Non-pigmented ciliary epithelial cell (primary cell): ENCODE results near the gene ICOSLG.
"Not testable (repeated sequence)": the region's sequence is repeated elsewhere in the genome, so short reads cannot be mapped to it uniquely, and the experiment has no call there.

Experiments
- DNase-seq: peaks from one replicate; pipeline ENCODE4 v3.0.0-alpha.2; 2010; ENCODE audit warnings: low read depth

The ICOSLG gene

DNA sequence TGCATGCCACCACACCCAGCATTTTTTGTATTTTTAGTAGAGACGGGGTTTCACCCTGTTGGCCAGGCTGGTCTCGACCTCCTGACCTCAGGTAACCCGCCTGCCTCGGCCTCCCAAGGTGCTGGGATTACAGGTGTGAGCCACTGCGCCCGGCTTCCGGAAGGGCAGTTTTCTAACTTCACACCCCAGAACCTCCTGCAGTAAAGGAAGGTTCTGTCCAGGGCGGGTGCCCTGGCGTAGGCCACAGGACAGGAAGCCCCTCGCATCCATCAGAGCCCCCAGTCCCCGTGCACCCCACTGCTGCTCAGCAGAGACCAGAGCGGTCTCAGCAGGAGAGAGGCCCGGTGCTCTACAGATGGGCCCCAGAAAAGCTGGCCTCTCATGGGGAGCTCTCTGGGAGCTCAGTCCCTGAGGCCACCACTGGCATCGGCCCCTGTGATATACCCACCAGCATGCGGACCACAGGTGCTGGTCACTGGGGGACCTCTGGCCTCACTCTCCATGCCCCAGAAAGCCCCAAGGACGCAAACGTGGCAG lies 25.1 kb upstream of the ICOSLG start:
- DNase-seq, result no peak

DNA sequence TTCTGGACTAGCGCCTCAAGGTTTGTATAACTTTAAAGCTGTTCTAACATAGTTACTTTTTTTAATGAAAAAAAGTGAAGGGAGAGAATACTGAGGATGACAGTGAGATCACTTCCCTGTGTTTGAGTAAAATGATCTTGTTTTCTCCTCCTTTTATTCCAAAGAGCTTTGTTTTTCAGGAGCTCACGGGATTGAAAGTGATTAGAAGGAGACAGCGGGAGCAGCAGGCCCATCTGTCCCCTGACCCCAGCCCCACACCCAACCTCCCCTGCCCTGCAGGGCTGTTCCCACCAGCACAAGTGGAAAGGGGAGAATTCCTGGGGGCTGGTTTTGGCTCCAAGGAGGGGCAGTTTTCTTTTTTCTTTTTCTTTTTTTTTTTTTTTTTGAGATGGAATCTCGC lies 23.0 kb upstream of the ICOSLG start:
- no peak for DNase-seq

GRCh38 chr21:44263221-44263760 lies 22.5 kb upstream of the ICOSLG start:
- no peak for DNase-seq

DNA sequence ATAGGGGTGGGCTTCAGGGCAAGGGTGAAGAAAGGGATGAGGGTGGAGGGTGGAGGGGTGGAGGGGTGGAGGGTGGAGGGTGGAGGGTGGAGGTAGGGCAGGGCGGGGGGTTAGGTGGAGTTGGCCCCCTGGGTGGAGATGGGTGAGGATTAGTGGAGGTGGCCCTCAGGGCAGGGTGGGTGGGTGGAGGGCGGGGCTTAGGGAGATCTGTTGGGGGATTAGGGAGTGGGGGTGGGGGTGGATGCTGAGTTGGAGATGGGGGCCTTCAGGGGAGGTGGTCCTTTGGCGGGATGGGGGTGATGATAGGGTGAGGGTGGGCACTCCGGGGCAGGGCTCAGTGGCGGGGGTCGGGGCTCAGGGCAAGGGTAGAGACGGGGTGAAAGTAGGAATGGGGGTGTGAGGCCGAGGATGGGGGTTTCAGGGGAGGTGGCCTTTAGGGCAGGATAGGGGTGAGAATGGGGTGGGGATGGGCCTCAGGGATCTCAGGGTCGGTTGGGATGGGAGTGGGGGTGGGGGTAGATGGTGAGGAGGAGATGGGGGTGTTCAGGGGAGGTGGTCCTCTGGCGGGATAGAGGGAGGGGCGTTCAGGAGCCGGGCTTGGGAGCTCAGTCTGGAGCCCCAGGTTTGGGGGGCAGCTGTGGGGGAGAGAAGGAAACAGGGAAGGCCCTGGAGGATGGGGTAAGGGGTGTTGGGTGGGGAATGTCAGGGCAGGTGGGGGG lies 21.8 kb upstream of the ICOSLG start:
- no peak for DNase-seq

DNA sequence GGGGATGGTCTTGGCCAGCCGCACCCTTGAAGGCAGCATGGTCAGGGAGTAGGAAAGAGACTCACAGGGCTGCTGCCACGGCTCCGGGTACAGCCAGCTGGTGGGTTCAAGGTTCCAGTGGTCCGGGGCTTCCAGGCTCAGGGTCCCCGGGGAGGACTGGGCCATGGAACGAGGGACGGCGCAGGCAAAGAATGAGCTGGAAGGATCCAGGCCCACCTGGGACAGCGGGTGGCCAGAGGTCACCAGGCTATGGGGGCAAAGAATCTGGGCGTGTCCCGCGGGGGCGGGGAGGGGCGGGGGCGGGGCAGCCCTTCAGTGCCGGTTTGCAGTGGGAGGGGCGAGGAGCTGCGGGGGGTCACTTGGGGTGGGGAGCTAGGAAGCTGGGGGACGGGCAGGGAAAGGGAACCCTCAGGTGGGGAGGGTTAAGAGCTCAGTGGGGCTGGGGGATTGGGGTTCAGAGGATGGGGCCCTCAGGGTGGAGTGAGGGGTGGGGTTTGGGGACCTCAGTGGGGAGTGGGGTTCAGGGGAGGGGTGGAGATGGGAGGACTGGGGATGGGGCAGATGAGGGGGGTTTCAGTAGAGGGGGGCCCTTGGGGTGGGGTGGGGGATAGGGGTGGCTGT lies 21.0 kb upstream of the ICOSLG start, which contains the start of gene DNMT3L:
Gene DNMT3L, minus strand, starts transcription at position 223 of the 621 bp plus-strand sequence. CDS start 638 bp downstream, outside the sequence.
- no peak for DNase-seq

DNA sequence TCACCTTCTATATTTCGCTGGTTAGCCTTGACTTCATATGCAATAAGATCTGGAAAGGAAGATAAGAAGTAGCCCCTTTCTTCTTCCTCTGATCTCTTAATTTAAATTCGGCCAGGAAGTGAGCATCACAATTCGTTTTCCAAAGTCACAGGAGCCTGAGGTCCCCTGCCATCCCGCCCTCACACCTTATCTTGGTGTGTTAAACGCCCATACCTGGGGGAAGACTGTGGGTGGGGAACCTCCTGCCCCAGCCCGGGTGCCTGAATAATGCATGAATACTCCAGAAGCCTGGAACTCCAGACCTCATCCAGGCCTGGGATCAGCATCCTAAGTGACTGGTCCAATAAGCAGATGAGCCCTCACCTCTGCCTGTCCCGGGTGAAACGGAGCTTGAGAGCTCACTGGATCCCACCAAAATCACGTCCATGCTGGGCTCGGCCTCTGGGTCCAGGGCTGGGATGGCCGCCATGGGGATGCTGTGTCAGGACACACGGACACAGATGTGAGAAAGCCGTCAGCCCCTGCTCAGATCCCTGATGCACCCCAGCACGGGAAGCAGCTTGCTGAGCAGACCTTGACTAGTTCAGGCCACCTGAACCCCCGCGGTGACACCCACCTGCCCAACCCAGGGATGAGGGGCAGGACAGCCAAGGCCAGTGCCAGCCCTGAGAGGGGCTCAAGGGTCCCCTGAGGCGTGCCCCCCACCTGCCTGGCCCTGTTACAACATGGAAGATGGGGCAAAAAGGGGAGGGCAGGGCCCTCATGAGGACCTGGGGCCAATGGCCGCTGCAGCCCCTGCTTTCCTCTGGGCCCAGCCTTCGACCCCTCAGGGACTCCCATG lies 20.3 kb upstream of the ICOSLG start:
- no peak for DNase-seq

- DNase-seq, result no peak
Measured at GRCh38 chr21:44260066-44260465, 19.3 kb upstream of the ICOSLG start.

DNA sequence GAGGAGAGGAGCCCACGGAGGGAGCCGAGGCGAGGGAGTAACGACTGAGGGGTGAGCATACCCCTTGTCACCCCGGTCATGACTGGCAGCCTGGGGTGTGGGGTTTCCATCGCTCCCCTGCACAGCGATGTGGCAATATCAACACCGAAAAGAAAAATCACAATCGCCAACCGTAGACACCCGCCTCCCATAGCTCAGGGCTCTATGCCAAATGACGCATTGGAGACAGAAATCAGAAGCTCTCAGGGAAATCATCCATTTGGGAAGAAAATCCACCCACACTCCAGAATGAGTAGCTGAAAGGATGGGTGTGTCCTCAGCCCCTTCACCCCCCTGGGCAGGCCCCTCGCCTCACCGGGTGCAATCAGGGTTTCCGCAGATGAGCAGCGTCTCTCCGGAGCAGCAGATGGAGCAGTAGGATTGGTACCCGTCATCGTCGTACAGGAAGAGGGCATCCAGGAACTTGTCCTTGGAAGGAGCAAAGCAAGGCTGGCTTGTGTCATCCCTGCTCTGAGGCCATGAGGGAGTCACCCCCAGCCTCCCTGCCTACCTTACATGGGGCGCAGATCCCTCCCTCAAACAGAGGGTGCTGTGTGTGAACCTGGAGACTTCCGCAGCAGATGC lies 18.5 kb upstream of the ICOSLG start:
- DNase-seq, result no peak

GRCh38 chr21:44258056-44258725 lies 17.4 kb upstream of the ICOSLG start:
- DNase-seq, result no peak

- DNase-seq, result no peak
Measured at GRCh38 chr21:44255511-44255981, 14.8 kb upstream of the ICOSLG start.

- no peak for DNase-seq
Measured at GRCh38 chr21:44253832-44254710, 13.3 kb upstream of the ICOSLG start.

GRCh38 chr21:44249204-44250037 lies 8.7 kb upstream of the ICOSLG start:
- DNase-seq, result not testable (repeated sequence)

DNA sequence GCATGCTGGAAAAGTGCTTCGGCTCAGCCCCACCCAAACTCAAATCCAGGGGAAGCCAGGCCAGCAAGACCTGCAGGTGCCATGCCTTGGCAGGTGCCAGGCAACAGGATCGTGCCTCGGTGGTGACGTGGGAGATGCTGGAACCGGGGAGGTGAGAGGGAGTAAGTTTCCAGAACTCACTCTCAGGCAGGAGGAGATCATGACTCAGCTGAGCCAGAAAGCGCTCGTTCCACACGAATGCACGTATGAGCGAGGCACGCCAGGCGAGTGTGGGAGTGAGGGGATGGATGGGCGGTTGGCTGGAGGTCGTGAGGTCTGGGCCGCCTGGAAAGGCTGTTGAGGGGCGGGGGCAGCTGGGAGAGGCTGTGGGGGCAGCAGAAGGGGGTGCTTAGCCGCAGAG lies 7.2 kb upstream of the ICOSLG start:
- DNase-seq, result not testable (repeated sequence)

DNA sequence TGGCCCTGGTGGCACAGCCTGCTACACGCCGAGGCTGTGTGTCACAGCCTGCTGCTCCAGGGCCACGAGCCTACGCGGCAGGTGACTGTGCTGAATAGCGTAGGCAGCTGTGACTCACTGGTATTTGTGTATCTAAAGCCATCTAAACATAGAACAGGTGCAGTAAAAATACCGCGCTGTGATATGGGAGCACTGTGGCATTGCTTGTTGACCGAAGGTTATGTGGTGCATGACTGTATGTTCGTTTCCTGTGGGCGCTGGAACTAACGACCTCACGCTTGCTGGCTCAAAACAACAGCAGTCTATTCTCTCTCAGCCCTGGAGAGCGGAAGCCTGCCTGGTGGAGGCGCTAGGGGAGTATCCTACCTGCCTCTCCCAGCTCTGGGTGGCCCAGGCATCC lies 3.2 kb upstream of the ICOSLG start:
- DNase-seq, result not testable (repeated sequence)

GRCh38 chr21:44241281-44241680 lies 538 bp upstream of the ICOSLG start:
- not testable (repeated sequence) for DNase-seq

GRCh38 chr21:44240353-44240752 lies 390 bp downstream of the ICOSLG start:
- DNase-seq, result not testable (repeated sequence)

- DNase-seq, result not testable (repeated sequence)
Measured at GRCh38 chr21:44229561-44229960, 11.2 kb downstream of the ICOSLG start.

- not testable (repeated sequence) for DNase-seq
Measured at GRCh38 chr21:44228109-44228508, 12.6 kb downstream of the ICOSLG start.

- DNase-seq, result not testable (repeated sequence)
Measured at GRCh38 chr21:44227614-44228013, 13.1 kb downstream of the ICOSLG start.
